ENCODE data around the gene NKX6-1.

Gene NKX6-1

DNA sequence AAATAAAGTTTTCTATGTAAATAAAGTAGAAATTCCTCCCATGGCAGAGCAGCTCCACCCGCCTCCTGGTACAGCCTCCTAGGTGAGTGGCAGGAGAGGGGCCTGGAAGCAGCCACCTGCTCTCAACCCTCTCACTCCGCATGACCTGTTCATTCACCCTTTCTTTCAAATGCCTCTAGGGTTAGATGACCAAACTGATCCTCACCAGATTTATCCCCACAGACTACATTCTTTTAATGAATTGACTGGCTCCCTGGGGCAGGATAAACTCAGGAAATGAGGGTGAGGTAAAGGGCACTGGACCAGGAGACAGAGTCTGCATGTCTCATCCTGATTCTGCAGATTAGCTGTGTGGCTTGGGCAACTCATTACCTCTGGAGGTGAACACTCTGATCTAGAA lies 32.6 kb upstream of the NKX6-1 start:
- H2BK12ac ChIP-seq (ENCODE audit: low read length), result no peak overlapping the region
- H2BK15ac ChIP-seq (ENCODE audit: low read length), result no peak overlapping the region
- no peak overlapping the region for H2AFZ ChIP-seq (ENCODE audit: low read length)
- no peak overlapping the region for H4K8ac ChIP-seq (ENCODE audit: low read depth, low read length)
- H3K4ac ChIP-seq (ENCODE audit: low read length), result no peak overlapping the region
- H3K4me1 ChIP-seq (ENCODE audit: control insufficient read depth in 2 of 2, insufficient read depth in 1 of 2, low read depth in 1 of 2, low read length in 2 of 2), result no peaks in the 10 kb centered on the region
- H3K9me3 ChIP-seq (replicated peaks in 1 of 2; ENCODE audit: control insufficient read depth in 2 of 2, insufficient read depth in 1 of 2, low read depth in 1 of 2, low read length in 2 of 2), result peaks cover 0 to 4% of the 10 kb centered on the region in 2 donors
- H2BK5ac ChIP-seq (ENCODE audit: low read length), result no peak overlapping the region
- WGBS, 2 donors (ENCODE audit: extremely low coverage in 2 of 2, insufficient read length in 2 of 2, insufficient replicate concordance in 1 of 2), result no CpG with 5 or more reads among the region's 2 CpGs
- H3K14ac ChIP-seq (ENCODE audit: low read length), result no peak overlapping the region
- H3K4me3 ChIP-seq (ENCODE audit: low read length in 2 of 2), result no peak overlapping the region
- no peak overlapping the region for H3K18ac ChIP-seq (ENCODE audit: low read length)
- no peak for DNase-seq (ENCODE audit: low spot score)
- H3K9ac ChIP-seq (ENCODE audit: low read depth, low read length, poor library complexity), result no peak overlapping the region
- H2AK5ac ChIP-seq (ENCODE audit: low read depth, low read length), result no peak overlapping the region
- no peaks in the 10 kb centered on the region for H3K36me3 ChIP-seq (replicated peaks in 1 of 2; ENCODE audit: control insufficient read depth in 2 of 2, insufficient read depth in 2 of 2, low read length in 2 of 2)
- no peaks in the 10 kb centered on the region for H3K79me1 ChIP-seq (ENCODE audit: low read depth, low read length)
- H2BK120ac ChIP-seq (ENCODE audit: low read depth, low read length), result no peak overlapping the region
- H3K27me3 ChIP-seq (ENCODE audit: control insufficient read depth in 3 of 3, insufficient read depth in 3 of 3, low read depth in 1 of 3, low read length in 3 of 3), result peaks cover 0 to 3% (median 0%) of the 10 kb centered on the region in 3 experiments
- H4K91ac ChIP-seq (ENCODE audit: low read depth, low read length, poor library complexity), result no peak overlapping the region
- no peak overlapping the region for H3K23ac ChIP-seq (ENCODE audit: low read depth, low read length, poor library complexity)
- no peak overlapping the region for H3K27ac ChIP-seq (replicated peaks; ENCODE audit: low read length)
- H3K4me2 ChIP-seq (ENCODE audit: insufficient read depth, low read length, poor library complexity, severe bottlenecking), result no peak overlapping the region

GRCh38 chr4:84530871-84531270 lies 31.8 kb upstream of the NKX6-1 start:
- H4K91ac ChIP-seq (ENCODE audit: low read depth, low read length, poor library complexity), result no peak overlapping the region
- no peak overlapping the region for H3K18ac ChIP-seq (ENCODE audit: low read length)
- no peaks in the 10 kb centered on the region for H3K4me1 ChIP-seq (ENCODE audit: control insufficient read depth in 2 of 2, insufficient read depth in 1 of 2, low read depth in 1 of 2, low read length in 2 of 2)
- H3K9me3 ChIP-seq (replicated peaks in 1 of 2; ENCODE audit: control insufficient read depth in 2 of 2, insufficient read depth in 1 of 2, low read depth in 1 of 2, low read length in 2 of 2), result peaks cover 0 to 4% of the 10 kb centered on the region in 2 donors
- no peak overlapping the region for H2BK12ac ChIP-seq (ENCODE audit: low read length)
- no CpG with 5 or more reads among the region's 1 CpG for WGBS, 2 donors (ENCODE audit: extremely low coverage in 2 of 2, insufficient read length in 2 of 2, insufficient replicate concordance in 1 of 2)
- H3K14ac ChIP-seq (ENCODE audit: low read length), result no peak overlapping the region
- H3K27ac ChIP-seq (replicated peaks; ENCODE audit: low read length), result no peak overlapping the region
- H3K27me3 ChIP-seq (ENCODE audit: control insufficient read depth in 3 of 3, insufficient read depth in 3 of 3, low read depth in 1 of 3, low read length in 3 of 3), result peaks cover 0 to 7% (median 0%) of the 10 kb centered on the region in 3 experiments
- H2BK120ac ChIP-seq (ENCODE audit: low read depth, low read length), result no peak overlapping the region
- no peaks in the 10 kb centered on the region for H3K36me3 ChIP-seq (replicated peaks in 1 of 2; ENCODE audit: control insufficient read depth in 2 of 2, insufficient read depth in 2 of 2, low read length in 2 of 2)
- H3K4me2 ChIP-seq (ENCODE audit: insufficient read depth, low read length, poor library complexity, severe bottlenecking), result no peak overlapping the region
- no peak overlapping the region for H4K8ac ChIP-seq (ENCODE audit: low read depth, low read length)
- no peak overlapping the region for H3K23ac ChIP-seq (ENCODE audit: low read depth, low read length, poor library complexity)
- H3K79me1 ChIP-seq (ENCODE audit: low read depth, low read length), result no peaks in the 10 kb centered on the region
- H2BK15ac ChIP-seq (ENCODE audit: low read length), result no peak overlapping the region
- no peak overlapping the region for H2AK5ac ChIP-seq (ENCODE audit: low read depth, low read length)
- no peak for DNase-seq (ENCODE audit: low spot score)
- H2AFZ ChIP-seq (ENCODE audit: low read length), result no peak overlapping the region
- no peak overlapping the region for H3K4ac ChIP-seq (ENCODE audit: low read length)
- no peak overlapping the region for H3K4me3 ChIP-seq (ENCODE audit: low read length in 2 of 2)
- H2BK5ac ChIP-seq (ENCODE audit: low read length), result no peak overlapping the region
- no peak overlapping the region for H3K9ac ChIP-seq (ENCODE audit: low read depth, low read length, poor library complexity)

DNA sequence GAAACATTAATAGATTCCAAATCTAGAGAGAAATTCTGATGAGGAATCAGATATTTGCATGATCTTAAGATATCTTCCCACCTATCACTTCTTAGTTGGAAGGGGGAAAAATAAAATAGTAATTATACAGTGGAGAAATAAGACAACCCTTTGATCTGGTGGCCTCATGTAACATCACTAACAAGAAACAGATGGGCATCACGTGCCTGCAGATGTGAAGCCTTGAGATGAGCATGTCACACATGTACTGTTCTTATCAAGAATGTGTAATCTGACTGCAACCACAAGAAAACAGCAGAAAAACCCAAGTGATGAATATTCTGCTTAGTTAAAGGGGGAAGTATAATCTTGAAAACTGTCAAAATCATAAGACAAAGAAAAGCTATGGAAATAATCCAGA lies 31.4 kb upstream of the NKX6-1 start:
- Histone ChIP-seq H3K27me3 (ENCODE audit: control insufficient read depth in 3 of 3, insufficient read depth in 3 of 3, low read depth in 1 of 3, low read length in 3 of 3) (peaks cover 0 to 7% (median 0%) of the 10 kb centered on the region in 3 experiments), H2BK120ac (ENCODE audit: low read depth, low read length) (no peak overlapping the region), H3K23ac (ENCODE audit: low read depth, low read length, poor library complexity) (no peak overlapping the region), H2AFZ (ENCODE audit: low read length) (no peak overlapping the region), H3K14ac (ENCODE audit: low read length) (no peak overlapping the region), H3K4ac (ENCODE audit: low read length) (no peak overlapping the region), H2BK5ac (ENCODE audit: low read length) (no peak overlapping the region), H3K27ac (replicated peaks; ENCODE audit: low read length) (no peak overlapping the region), H3K18ac (ENCODE audit: low read length) (no peak overlapping the region), H2BK15ac (ENCODE audit: low read length) (no peak overlapping the region), H3K9ac (ENCODE audit: low read depth, low read length, poor library complexity) (no peak overlapping the region), H3K79me1 (ENCODE audit: low read depth, low read length) (no peaks in the 10 kb centered on the region), H3K4me1 (ENCODE audit: control insufficient read depth in 2 of 2, insufficient read depth in 1 of 2, low read depth in 1 of 2, low read length in 2 of 2) (no peaks in the 10 kb centered on the region), H3K4me3 (ENCODE audit: low read length in 2 of 2) (no peak overlapping the region), H3K4me2 (ENCODE audit: insufficient read depth, low read length, poor library complexity, severe bottlenecking) (no peak overlapping the region), H2AK5ac (ENCODE audit: low read depth, low read length) (no peak overlapping the region), H3K36me3 (replicated peaks in 1 of 2; ENCODE audit: control insufficient read depth in 2 of 2, insufficient read depth in 2 of 2, low read length in 2 of 2) (no peaks in the 10 kb centered on the region), H4K91ac (ENCODE audit: low read depth, low read length, poor library complexity) (no peak overlapping the region), H2BK12ac (ENCODE audit: low read length) (no peak overlapping the region), H3K9me3 (replicated peaks in 1 of 2; ENCODE audit: control insufficient read depth in 2 of 2, insufficient read depth in 1 of 2, low read depth in 1 of 2, low read length in 2 of 2) (peaks cover 0 to 4% of the 10 kb centered on the region in 2 donors), H4K8ac (ENCODE audit: low read depth, low read length) (no peak overlapping the region)
- DNase-seq (ENCODE audit: low spot score), result no peak
- no CpG with 5 or more reads among the region's 1 CpG for WGBS, 2 donors (ENCODE audit: extremely low coverage in 2 of 2, insufficient read length in 2 of 2, insufficient replicate concordance in 1 of 2)

GRCh38 chr4:84529169-84529751 lies 30.2 kb upstream of the NKX6-1 start:
- Histone ChIP-seq H4K91ac (ENCODE audit: low read depth, low read length, poor library complexity) (no peak overlapping the region), H2BK5ac (ENCODE audit: low read length) (no peak overlapping the region), H3K9me3 (replicated peaks in 1 of 2; ENCODE audit: control insufficient read depth in 2 of 2, insufficient read depth in 1 of 2, low read depth in 1 of 2, low read length in 2 of 2) (peaks cover 0 to 4% of the 10 kb centered on the region in 2 donors), H3K36me3 (replicated peaks in 1 of 2; ENCODE audit: control insufficient read depth in 2 of 2, insufficient read depth in 2 of 2, low read length in 2 of 2) (no peaks in the 10 kb centered on the region), H4K8ac (ENCODE audit: low read depth, low read length) (no peak overlapping the region), H3K18ac (ENCODE audit: low read length) (no peak overlapping the region), H3K9ac (ENCODE audit: low read depth, low read length, poor library complexity) (no peak overlapping the region), H3K23ac (ENCODE audit: low read depth, low read length, poor library complexity) (no peak overlapping the region), H2BK15ac (ENCODE audit: low read length) (no peak overlapping the region), H3K14ac (ENCODE audit: low read length) (no peak overlapping the region), H2AK5ac (ENCODE audit: low read depth, low read length) (no peak overlapping the region), H3K79me1 (ENCODE audit: low read depth, low read length) (no peaks in the 10 kb centered on the region), H3K27me3 (ENCODE audit: control insufficient read depth in 3 of 3, insufficient read depth in 3 of 3, low read depth in 1 of 3, low read length in 3 of 3) (peaks cover 0 to 7% (median 0%) of the 10 kb centered on the region in 3 experiments), H3K4me3 (ENCODE audit: low read length in 2 of 2) (no peak overlapping the region), H3K4me2 (ENCODE audit: insufficient read depth, low read length, poor library complexity, severe bottlenecking) (no peak overlapping the region), H2BK120ac (ENCODE audit: low read depth, low read length) (no peak overlapping the region), H3K27ac (replicated peaks; ENCODE audit: low read length) (no peak overlapping the region), H2BK12ac (ENCODE audit: low read length) (no peak overlapping the region), H3K4me1 (ENCODE audit: control insufficient read depth in 2 of 2, insufficient read depth in 1 of 2, low read depth in 1 of 2, low read length in 2 of 2) (no peaks in the 10 kb centered on the region), H2AFZ (ENCODE audit: low read length) (no peak overlapping the region), H3K4ac (ENCODE audit: low read length) (no peak overlapping the region)
- no CpG with 5 or more reads among the region's 2 CpGs for WGBS, 2 donors (ENCODE audit: extremely low coverage in 2 of 2, insufficient read length in 2 of 2, insufficient replicate concordance in 1 of 2)
- no peak for DNase-seq (ENCODE audit: low spot score)

Measured in neuronal stem cell (in vitro differentiated cells).